BE2C (cell line): ENCODE data around the gene ANKRD40CL.

ENCODE experiments used
- DNase-seq: peaks from one replicate; pipeline ENCODE4 v3.0.0-alpha.2; 2020
- H3K27me3 ChIP-seq: fragments of 250-450 bp; sonication (Bioruptor Pico); 2 replicates; pipeline ENCODE4 v1.5.1; 2020; ENCODE audit warnings: mild to moderate bottlenecking
- H3K36me3 ChIP-seq: fragments of 250-450 bp; sonication (Bioruptor Pico); 2 replicates; pipeline ENCODE4 v1.5.1; 2020; ENCODE audit warnings: mild to moderate bottlenecking
- H3K4me1 ChIP-seq: fragments of 250-450 bp; sonication (Bioruptor Pico); 2 replicates; pipeline ENCODE4 v1.5.1; 2020
- H3K4me3 ChIP-seq: 2 replicates; pipeline ENCODE4 v1.5.1; 2011; ENCODE audit warnings: low read depth, low read length
- H3K9me3 ChIP-seq: fragments of 250-450 bp; sonication (Bioruptor Pico); 2 replicates; pipeline ENCODE4 v1.5.1; 2020
- TF ChIP-seq, protein P1 (sequence below): IDR thresholded peaks from 2 replicates; pipeline ENCODE4 v1.5.1; 2012; ENCODE audit warnings: mild to moderate bottlenecking, low read depth, low read length

The ANKRD40CL gene

DNA sequence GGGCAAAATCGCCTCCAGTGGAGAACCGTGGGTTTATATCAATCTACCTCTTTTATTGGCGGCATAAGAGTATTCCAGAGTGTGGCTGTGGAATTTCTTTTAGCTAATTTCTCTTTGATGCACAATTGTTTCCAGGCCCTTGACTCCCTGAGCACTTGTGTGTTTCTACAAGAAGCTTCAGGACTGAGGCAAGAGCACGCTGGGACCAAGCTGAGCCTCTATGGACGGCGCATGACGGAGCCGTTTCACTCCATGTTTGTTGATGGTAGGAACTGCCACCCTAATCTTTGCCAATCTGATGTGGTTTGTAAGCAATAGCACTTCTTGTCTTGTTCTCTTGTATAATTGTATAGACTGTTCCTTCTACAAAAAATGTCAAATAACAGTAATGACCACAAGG, 11.2 kb upstream of the ANKRD40CL start:
- TF ChIP-seq, protein P1, sequence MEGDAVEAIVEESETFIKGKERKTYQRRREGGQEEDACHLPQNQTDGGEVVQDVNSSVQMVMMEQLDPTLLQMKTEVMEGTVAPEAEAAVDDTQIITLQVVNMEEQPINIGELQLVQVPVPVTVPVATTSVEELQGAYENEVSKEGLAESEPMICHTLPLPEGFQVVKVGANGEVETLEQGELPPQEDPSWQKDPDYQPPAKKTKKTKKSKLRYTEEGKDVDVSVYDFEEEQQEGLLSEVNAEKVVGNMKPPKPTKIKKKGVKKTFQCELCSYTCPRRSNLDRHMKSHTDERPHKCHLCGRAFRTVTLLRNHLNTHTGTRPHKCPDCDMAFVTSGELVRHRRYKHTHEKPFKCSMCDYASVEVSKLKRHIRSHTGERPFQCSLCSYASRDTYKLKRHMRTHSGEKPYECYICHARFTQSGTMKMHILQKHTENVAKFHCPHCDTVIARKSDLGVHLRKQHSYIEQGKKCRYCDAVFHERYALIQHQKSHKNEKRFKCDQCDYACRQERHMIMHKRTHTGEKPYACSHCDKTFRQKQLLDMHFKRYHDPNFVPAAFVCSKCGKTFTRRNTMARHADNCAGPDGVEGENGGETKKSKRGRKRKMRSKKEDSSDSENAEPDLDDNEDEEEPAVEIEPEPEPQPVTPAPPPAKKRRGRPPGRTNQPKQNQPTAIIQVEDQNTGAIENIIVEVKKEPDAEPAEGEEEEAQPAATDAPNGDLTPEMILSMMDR: no peak
- DNase-seq: no peak
- no peaks in the 10 kb centered on the region for H3K36me3 ChIP-seq
- no peaks in the 10 kb centered on the region for H3K9me3 ChIP-seq
- no peaks in the 10 kb centered on the region for H3K4me1 ChIP-seq
- no peak overlapping the region for H3K4me3 ChIP-seq
- no peaks in the 10 kb centered on the region for H3K27me3 ChIP-seq

DNA sequence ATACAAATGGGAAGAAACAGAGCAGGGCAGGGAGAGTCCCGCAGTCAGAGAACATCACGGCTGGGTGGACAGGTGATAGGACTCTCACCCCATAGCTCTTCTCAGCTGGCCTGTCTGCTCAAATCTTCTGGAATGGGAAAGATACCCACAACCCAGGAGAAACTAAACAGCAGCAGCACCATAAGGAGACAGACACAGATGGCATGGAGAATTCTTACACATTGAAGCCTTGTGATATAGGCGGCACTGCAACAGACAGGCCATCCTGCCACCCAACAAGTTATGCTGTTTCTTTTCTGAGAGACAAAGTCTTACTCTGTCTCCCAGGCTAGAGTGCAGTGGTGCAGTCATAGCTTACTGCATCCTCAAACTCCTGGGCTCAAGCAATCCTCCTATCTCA, 8.6 kb upstream of the ANKRD40CL start:
- Histone ChIP-seq H3K4me3 (no peak overlapping the region), H3K9me3 (no peaks in the 10 kb centered on the region), H3K27me3 (no peaks in the 10 kb centered on the region), H3K4me1 (no peaks in the 10 kb centered on the region), H3K36me3 (no peaks in the 10 kb centered on the region)
- no peak for DNase-seq
- TF ChIP-seq, protein P1: no peak

DNA sequence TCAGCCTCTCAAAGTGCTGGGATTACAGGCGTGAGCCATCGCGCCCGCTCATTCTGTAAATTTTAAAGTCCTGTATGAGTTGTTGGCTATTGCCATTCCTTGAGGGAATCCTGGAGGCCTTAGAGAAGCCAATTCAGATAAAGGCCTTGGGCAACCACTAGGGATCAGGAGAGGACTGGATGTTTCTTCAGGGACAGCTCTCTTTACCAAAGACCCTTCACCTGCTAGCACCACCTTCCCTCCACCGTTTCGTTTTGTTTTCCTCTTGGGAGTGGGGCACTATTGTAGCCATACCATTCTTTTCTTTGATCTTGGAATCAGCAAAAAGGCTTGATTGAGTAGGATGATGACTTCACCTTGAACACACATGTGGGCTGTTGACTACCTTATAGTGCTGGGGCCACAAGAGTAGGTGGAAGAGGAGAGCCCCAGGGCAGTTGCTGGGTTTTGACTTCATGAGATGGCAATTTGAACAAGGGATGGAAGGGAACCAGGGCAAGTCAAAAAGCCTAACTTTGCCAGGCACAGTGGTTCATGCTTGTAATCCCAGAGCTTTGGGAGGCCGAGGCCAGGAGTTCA, 7.0 kb upstream of the ANKRD40CL start:
- Histone ChIP-seq H3K4me1 (no peaks in the 10 kb centered on the region), H3K4me3 (no peak overlapping the region), H3K27me3 (no peaks in the 10 kb centered on the region), H3K36me3 (no peaks in the 10 kb centered on the region), H3K9me3 (no peaks in the 10 kb centered on the region)
- TF ChIP-seq, protein P1: no peak
- DNase-seq: no peak

DNA sequence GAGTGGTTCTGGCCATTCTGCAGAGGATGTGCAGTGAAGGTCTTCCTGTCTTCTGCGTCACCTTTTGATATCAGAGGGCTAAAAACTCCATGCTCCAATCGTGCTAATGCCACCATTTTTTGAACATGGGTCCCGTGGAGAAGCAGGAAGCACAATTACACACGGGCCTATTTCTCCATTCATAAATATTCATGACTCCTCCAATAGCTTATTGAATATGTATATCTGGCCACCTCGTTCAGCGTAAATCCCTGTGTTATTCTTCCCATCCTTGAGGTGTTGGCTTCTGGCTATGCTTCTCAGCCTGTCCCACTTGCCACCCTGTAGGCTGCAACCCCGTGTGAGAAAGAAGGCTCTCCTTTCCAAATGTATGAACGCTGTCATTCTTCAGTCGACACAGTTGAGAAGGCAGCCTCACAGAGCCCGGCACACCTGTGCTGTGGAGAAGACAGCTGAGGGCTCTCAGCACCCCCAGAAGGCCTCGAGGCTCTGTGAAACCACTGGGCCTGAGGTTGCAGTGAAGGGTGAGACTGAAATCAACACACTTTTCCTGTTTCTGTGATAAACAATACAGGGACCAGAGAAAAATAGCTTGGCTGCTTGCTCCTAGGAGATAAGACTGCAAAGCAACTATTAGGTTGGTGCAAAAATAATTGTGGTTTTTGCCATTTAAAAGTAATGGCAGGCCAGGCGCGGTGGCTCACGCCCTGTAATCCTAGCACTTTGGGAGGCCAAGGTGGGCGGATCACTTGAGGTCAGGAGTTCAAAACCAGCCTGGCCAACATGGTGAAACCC, 4.9 kb upstream of the ANKRD40CL start:
- TF ChIP-seq, protein P1: no peak
- no peak overlapping the region for H3K4me3 ChIP-seq
- no peak for DNase-seq

DNA sequence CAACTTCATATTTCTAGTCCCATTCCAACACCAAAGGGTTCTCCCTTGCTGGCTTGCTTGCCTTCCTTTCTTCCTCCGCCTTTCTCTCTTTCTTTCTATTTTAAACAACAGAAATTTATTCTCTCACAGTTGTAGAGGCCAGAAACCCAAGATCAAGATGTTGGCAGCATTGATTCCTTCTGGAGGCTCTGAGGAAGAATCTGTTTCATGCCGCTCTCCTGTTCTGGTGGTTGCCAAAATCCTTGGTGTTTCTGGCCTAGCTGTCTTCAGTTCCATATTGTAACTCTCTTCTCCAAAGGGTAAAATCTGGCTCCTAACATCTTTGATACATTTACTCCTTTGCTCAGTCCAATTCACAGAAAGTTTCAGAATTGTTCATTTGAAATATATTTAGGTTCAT, 3.0 kb upstream of the ANKRD40CL start:
- DNase-seq: no peak
- Histone ChIP-seq H3K36me3 (no peaks in the 10 kb centered on the region), H3K9me3 (no peaks in the 10 kb centered on the region), H3K27me3 (no peaks in the 10 kb centered on the region), H3K4me1 (no peaks in the 10 kb centered on the region; the same call in 1 of the 2 replicates), H3K4me3 (no peak overlapping the region)
- TF ChIP-seq, protein P1: no peak

More for the DNA sequence above, 4.9 kb upstream of the ANKRD40CL start:
- Histone ChIP-seq H3K27me3 (no peaks in the 10 kb centered on the region), H3K36me3 (no peaks in the 10 kb centered on the region), H3K9me3 (no peaks in the 10 kb centered on the region), H3K4me1 (no peaks in the 10 kb centered on the region)

DNA sequence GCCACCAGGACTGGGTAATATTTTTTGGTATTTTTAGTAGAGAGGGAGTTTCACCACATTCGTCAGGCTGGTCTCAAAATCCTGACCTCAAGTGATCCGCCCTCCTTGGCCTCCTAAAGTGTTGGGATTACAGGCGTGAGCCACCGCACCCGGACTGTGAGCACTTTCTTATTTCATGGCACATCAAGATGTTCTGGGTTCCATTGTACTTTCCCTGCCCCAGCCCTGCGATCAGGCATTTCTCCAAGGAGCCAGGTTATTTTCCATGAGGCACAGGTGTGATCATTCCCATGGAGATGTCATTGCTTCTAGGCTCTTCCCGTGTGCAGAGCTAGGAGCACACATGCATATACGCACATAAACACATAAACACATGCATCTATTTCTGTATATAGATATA, 2.6 kb upstream of the ANKRD40CL start:
- Histone ChIP-seq H3K9me3 (no peaks in the 10 kb centered on the region), H3K4me3 (no peak overlapping the region), H3K4me1 (peaks cover under 1% of the 10 kb centered on the region), H3K36me3 (no peaks in the 10 kb centered on the region), H3K27me3 (no peaks in the 10 kb centered on the region)
- no peak for DNase-seq
- TF ChIP-seq, protein P1: no peak
